ENCODE measurements around the gene PSMD11.

GRCh38 chr17:32464374-32464773 is 20.1 kb downstream of the PSMD11 start:
- TF ChIP-seq, protein P1, sequence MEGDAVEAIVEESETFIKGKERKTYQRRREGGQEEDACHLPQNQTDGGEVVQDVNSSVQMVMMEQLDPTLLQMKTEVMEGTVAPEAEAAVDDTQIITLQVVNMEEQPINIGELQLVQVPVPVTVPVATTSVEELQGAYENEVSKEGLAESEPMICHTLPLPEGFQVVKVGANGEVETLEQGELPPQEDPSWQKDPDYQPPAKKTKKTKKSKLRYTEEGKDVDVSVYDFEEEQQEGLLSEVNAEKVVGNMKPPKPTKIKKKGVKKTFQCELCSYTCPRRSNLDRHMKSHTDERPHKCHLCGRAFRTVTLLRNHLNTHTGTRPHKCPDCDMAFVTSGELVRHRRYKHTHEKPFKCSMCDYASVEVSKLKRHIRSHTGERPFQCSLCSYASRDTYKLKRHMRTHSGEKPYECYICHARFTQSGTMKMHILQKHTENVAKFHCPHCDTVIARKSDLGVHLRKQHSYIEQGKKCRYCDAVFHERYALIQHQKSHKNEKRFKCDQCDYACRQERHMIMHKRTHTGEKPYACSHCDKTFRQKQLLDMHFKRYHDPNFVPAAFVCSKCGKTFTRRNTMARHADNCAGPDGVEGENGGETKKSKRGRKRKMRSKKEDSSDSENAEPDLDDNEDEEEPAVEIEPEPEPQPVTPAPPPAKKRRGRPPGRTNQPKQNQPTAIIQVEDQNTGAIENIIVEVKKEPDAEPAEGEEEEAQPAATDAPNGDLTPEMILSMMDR (optimal IDR thresholded peaks at IDR 0.05 in 1 of 3, IDR thresholded peaks at IDR 0.05 in 1 of 3, conservative IDR thresholded peaks at IDR 0.05 in 1 of 3; ENCODE audit: extremely low read depth in 1 of 3, insufficient read depth in 2 of 3, low read length in 3 of 3), result no peak
- no peak for TF ChIP-seq EZH2 (IDR thresholded peaks at IDR 0.05; ENCODE audit: low read length)
